Stomach smooth muscle (tissue), 2 donors: ENCODE data around the gene SMYD3.

ENCODE experiments used
- H3K27ac ChIP-seq: one replicate; pipeline ENCODE4 v1.7.0; 2013; ENCODE audit warnings: mild to moderate bottlenecking, low read length, inconsistent platforms
- H3K27me3 ChIP-seq, 2 donors: one replicate each; pipeline ENCODE4 v1.7.0; 2013; ENCODE audit warnings: low read length in 2 of 2; ENCODE audit not compliant: insufficient read depth in 2 of 2, control insufficient read depth in 1 of 2
- H3K36me3 ChIP-seq, 2 donors: one replicate each; pipeline ENCODE4 v1.7.0; 2013; ENCODE audit warnings: low read length in 2 of 2; ENCODE audit not compliant: control insufficient read depth in 2 of 2, insufficient read depth in 2 of 2
- H3K4me1 ChIP-seq: one replicate; pipeline ENCODE4 v1.7.0; 2013; ENCODE audit warnings: low read length; ENCODE audit not compliant: control insufficient read depth, insufficient read depth
- H3K4me3 ChIP-seq, 2 donors: one replicate each; pipeline ENCODE4 v1.7.0; 2013; ENCODE audit warnings: low read length in 2 of 2
- H3K9ac ChIP-seq, 2 donors: one replicate each; pipeline ENCODE4 v1.7.0; 2013; ENCODE audit warnings: low read length in 2 of 2, mild to moderate bottlenecking in 1 of 2
- H3K9me3 ChIP-seq, 2 donors: one replicate each; pipeline ENCODE4 v1.7.0; 2013; ENCODE audit warnings: low read length in 2 of 2; ENCODE audit not compliant: control insufficient read depth in 2 of 2
- donor health status: healthy.
- donor health status: Pancreatic carcinoma.

SMYD3 gene

GRCh38 chr1:246254854-246255253, 252.2 kb downstream of the SMYD3 start:
- no peaks in the 10 kb centered on the region for H3K4me1 ChIP-seq

GRCh38 chr1:246246430-246246829, 260.6 kb downstream of the SMYD3 start:
- Histone ChIP-seq H3K27me3 (no peaks in the 10 kb centered on the region), H3K9ac (no peak overlapping the region), H3K4me1 (no peaks in the 10 kb centered on the region), H3K27ac (no peak overlapping the region), H3K36me3 (no peaks in the 10 kb centered on the region), H3K4me3 (no peak overlapping the region), H3K9me3 (no peaks in the 10 kb centered on the region)

More at GRCh38 chr1:246254854-246255253, 252.2 kb downstream of the SMYD3 start:
- H3K27ac ChIP-seq, result no peak overlapping the region
- no peaks in the 10 kb centered on the region for H3K9me3 ChIP-seq
- no peak overlapping the region for H3K9ac ChIP-seq
- H3K27me3 ChIP-seq, result no peaks in the 10 kb centered on the region
- no peaks in the 10 kb centered on the region for H3K36me3 ChIP-seq
- no peak overlapping the region for H3K4me3 ChIP-seq

GRCh38 chr1:246245541-246245940, 261.5 kb downstream of the SMYD3 start:
- Histone ChIP-seq H3K9me3 (no peaks in the 10 kb centered on the region), H3K27ac (no peak overlapping the region), H3K4me1 (no peaks in the 10 kb centered on the region), H3K27me3 (no peaks in the 10 kb centered on the region), H3K36me3 (no peaks in the 10 kb centered on the region), H3K9ac (no peak overlapping the region), H3K4me3 (no peak overlapping the region)

GRCh38 chr1:246232126-246232525, 275.0 kb downstream of the SMYD3 start:
- H3K9me3 ChIP-seq, result no peaks in the 10 kb centered on the region
- no peaks in the 10 kb centered on the region for H3K27me3 ChIP-seq
- no peak overlapping the region for H3K4me3 ChIP-seq
- no peaks in the 10 kb centered on the region for H3K4me1 ChIP-seq
- no peak overlapping the region for H3K27ac ChIP-seq
- H3K36me3 ChIP-seq, result no peaks in the 10 kb centered on the region
- H3K9ac ChIP-seq, result no peak overlapping the region

GRCh38 chr1:246226041-246226440, 281.0 kb downstream of the SMYD3 start:
- Histone ChIP-seq H3K27me3 (no peaks in the 10 kb centered on the region), H3K4me3 (no peak overlapping the region), H3K36me3 (no peaks in the 10 kb centered on the region), H3K4me1 (no peaks in the 10 kb centered on the region), H3K9me3 (no peaks in the 10 kb centered on the region), H3K27ac (no peak overlapping the region), H3K9ac (no peak overlapping the region)

GRCh38 chr1:246221485-246222255, 285.4 kb downstream of the SMYD3 start:
- no peaks in the 10 kb centered on the region for H3K4me1 ChIP-seq
- no peaks in the 10 kb centered on the region for H3K9me3 ChIP-seq

GRCh38 chr1:246220495-246221065, 286.5 kb downstream of the SMYD3 start:
- H3K27ac ChIP-seq, result no peak overlapping the region
- no peaks in the 10 kb centered on the region for H3K36me3 ChIP-seq
- H3K27me3 ChIP-seq, result no peaks in the 10 kb centered on the region
- H3K9ac ChIP-seq, result no peak overlapping the region
- no peaks in the 10 kb centered on the region for H3K4me1 ChIP-seq
- H3K4me3 ChIP-seq, result no peak overlapping the region
- H3K9me3 ChIP-seq, result no peaks in the 10 kb centered on the region

More at GRCh38 chr1:246221485-246222255, 285.4 kb downstream of the SMYD3 start:
- no peak overlapping the region for H3K9ac ChIP-seq
- H3K27me3 ChIP-seq, result no peaks in the 10 kb centered on the region
- H3K27ac ChIP-seq, result no peak overlapping the region
- no peak overlapping the region for H3K4me3 ChIP-seq
- H3K36me3 ChIP-seq, result no peaks in the 10 kb centered on the region

- Histone ChIP-seq H3K4me1 (no peaks in the 10 kb centered on the region), H3K9ac (no peak overlapping the region), H3K27ac (no peak overlapping the region), H3K4me3 (no peak overlapping the region), H3K27me3 (no peaks in the 10 kb centered on the region), H3K9me3 (no peaks in the 10 kb centered on the region), H3K36me3 (no peaks in the 10 kb centered on the region)
These were observed 287.5 kb downstream of the SMYD3 start for GRCh38 chr1:246219508-246220030.

- Histone ChIP-seq H3K27me3 (no peaks in the 10 kb centered on the region), H3K27ac (no peak overlapping the region), H3K9me3 (no peaks in the 10 kb centered on the region), H3K4me1 (no peaks in the 10 kb centered on the region), H3K4me3 (no peak overlapping the region), H3K36me3 (no peaks in the 10 kb centered on the region), H3K9ac (no peak overlapping the region)
These were observed 288.4 kb downstream of the SMYD3 start for GRCh38 chr1:246218686-246219085.

- Histone ChIP-seq H3K36me3 (no peaks in the 10 kb centered on the region), H3K4me1 (no peaks in the 10 kb centered on the region), H3K27ac (no peak overlapping the region), H3K9me3 (no peaks in the 10 kb centered on the region), H3K27me3 (no peaks in the 10 kb centered on the region), H3K4me3 (no peak overlapping the region), H3K9ac (no peak overlapping the region)
These were observed 290.2 kb downstream of the SMYD3 start for GRCh38 chr1:246216906-246217305.

- Histone ChIP-seq H3K4me1 (no peaks in the 10 kb centered on the region), H3K9me3 (no peaks in the 10 kb centered on the region), H3K27ac (no peak overlapping the region), H3K36me3 (no peaks in the 10 kb centered on the region), H3K4me3 (no peak overlapping the region), H3K9ac (no peak overlapping the region), H3K27me3 (no peaks in the 10 kb centered on the region)
These were observed 291.6 kb downstream of the SMYD3 start for GRCh38 chr1:246215510-246215903.
